ENCODE results near the gene PCDHA5.

DNA sequence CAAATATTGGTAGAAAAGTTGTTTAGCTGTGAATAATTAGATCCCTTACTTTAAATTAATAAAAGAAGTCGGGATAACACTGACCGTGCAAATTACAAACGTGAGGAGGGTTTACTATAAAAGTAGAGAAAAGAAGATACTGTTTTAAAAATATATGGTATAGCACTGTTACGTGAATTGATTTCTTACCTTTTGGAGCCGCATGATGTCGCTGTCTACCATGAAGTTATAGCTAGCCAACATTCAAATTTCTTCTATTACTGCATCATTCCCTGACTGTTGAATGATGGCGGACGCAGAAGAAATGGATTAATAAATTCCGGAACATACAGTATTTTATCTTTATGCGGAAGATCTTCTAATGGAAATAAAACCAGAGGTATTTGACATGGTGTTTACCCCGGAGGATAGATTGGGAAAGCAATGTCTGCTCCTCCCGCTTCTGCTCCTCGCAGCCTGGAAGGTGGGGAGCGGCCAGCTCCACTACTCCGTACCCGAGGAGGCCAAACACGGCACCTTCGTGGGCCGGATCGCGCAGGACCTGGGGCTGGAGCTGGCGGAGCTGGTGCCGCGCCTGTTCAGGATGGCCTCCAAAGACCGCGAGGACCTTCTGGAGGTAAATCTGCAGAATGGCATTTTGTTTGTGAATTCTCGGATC is 6.4 kb downstream of the PCDHA5 start, which contains the start of gene PCDHA6:
- TF ChIP-seq, protein P1, sequence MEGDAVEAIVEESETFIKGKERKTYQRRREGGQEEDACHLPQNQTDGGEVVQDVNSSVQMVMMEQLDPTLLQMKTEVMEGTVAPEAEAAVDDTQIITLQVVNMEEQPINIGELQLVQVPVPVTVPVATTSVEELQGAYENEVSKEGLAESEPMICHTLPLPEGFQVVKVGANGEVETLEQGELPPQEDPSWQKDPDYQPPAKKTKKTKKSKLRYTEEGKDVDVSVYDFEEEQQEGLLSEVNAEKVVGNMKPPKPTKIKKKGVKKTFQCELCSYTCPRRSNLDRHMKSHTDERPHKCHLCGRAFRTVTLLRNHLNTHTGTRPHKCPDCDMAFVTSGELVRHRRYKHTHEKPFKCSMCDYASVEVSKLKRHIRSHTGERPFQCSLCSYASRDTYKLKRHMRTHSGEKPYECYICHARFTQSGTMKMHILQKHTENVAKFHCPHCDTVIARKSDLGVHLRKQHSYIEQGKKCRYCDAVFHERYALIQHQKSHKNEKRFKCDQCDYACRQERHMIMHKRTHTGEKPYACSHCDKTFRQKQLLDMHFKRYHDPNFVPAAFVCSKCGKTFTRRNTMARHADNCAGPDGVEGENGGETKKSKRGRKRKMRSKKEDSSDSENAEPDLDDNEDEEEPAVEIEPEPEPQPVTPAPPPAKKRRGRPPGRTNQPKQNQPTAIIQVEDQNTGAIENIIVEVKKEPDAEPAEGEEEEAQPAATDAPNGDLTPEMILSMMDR (conservative IDR thresholded peaks at IDR 0.05) = peak; percentile 49
- TF ChIP-seq ZFX (IDR thresholded peaks at IDR 0.05) = no peak
